NT2/D1 (cell line): ENCODE data around the gene NEGR1.

Source experiments
- DNase-seq: peaks from one replicate; pipeline ENCODE4 v3.0.0-alpha.2; 2011; ENCODE audit warnings: low read depth, low spot score
- H3K27me3 ChIP-seq: 2 replicates; pipeline ENCODE4 v1.6.0; 2011; ENCODE audit warnings: mild to moderate bottlenecking; ENCODE audit not compliant: insufficient read length, insufficient read depth
- H3K36me3 ChIP-seq: 2 replicates; pipeline ENCODE4 v1.6.1; 2011; ENCODE audit warnings: mild to moderate bottlenecking, low read length, mixed read lengths; ENCODE audit not compliant: insufficient read depth, insufficient read length
- H3K4me1 ChIP-seq: 2 replicates; pipeline ENCODE4 v1.5.1; 2011; ENCODE audit not compliant: insufficient read depth, insufficient read length
- H3K4me3 ChIP-seq: 2 replicates; pipeline ENCODE4 v1.5.1; 2011; ENCODE audit warnings: low read depth; ENCODE audit not compliant: insufficient read length
- H3K9ac ChIP-seq: 2 replicates; pipeline ENCODE4 v1.6.0; 2011; ENCODE audit warnings: low read depth; ENCODE audit not compliant: insufficient read length
- H3K9me3 ChIP-seq: 2 replicates; pipeline ENCODE4 v1.5.1; 2011; ENCODE audit warnings: mild to moderate bottlenecking, low read length; ENCODE audit not compliant: insufficient read depth
- SUZ12 ChIP-seq: IDR thresholded peaks from 2 replicates; pipeline ENCODE4 v1.6.1; 2011; ENCODE audit not compliant: insufficient read length, insufficient read depth; ENCODE audit errors: extremely low read depth
- YY1 ChIP-seq: IDR thresholded peaks from 2 replicates; pipeline ENCODE4 v1.6.1; 2011; ENCODE audit not compliant: insufficient read length, insufficient read depth
- ZNF274 ChIP-seq: IDR thresholded peaks from 2 replicates; pipeline ENCODE4 v1.6.1; 2011; ENCODE audit warnings: mild to moderate bottlenecking, low read depth, low read length

Gene NEGR1

GRCh38 chr1:71979882-71980281, 302.5 kb downstream of the NEGR1 start:
- Histone ChIP-seq H3K36me3 (no peaks in the 10 kb centered on the region), H3K4me1 (no peaks in the 10 kb centered on the region), H3K27me3 (no peaks in the 10 kb centered on the region), H3K4me3 (no peak overlapping the region), H3K9ac (no peak overlapping the region), H3K9me3 (no peaks in the 10 kb centered on the region)
- no peak for DNase-seq
- TF ChIP-seq ZNF274, result no peak
- TF ChIP-seq SUZ12, result no peak
- TF ChIP-seq YY1, result no peak

DNA sequence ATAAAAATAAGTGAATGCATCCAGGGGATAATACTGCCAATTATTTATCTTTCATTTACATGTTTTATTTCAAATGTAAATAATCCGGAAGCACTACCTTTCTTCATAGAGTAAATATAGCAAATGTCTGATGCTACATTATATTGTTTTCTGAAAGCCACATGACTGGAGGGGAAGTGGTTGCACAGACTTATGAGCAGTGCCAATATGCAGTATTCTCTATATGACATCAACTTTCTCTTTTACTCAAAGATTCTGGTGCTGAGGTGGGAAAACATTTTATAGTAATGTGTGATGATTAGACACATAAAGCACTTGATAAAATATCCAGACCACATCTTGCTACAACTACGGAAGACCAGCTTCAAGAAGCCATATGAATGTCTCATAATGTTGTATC, 314.7 kb downstream of the NEGR1 start:
- TF ChIP-seq YY1, result no peak
- no peak for TF ChIP-seq ZNF274
- TF ChIP-seq SUZ12, result no peak
- Histone ChIP-seq H3K4me3 (no peak overlapping the region), H3K27me3 (no peaks in the 10 kb centered on the region), H3K4me1 (no peaks in the 10 kb centered on the region), H3K36me3 (no peaks in the 10 kb centered on the region), H3K9me3 (no peaks in the 10 kb centered on the region), H3K9ac (no peak overlapping the region)
- no peak for DNase-seq

- Histone ChIP-seq H3K4me3 (no peak overlapping the region), H3K4me1 (no peaks in the 10 kb centered on the region), H3K9ac (no peak overlapping the region), H3K36me3 (no peaks in the 10 kb centered on the region), H3K9me3 (no peaks in the 10 kb centered on the region), H3K27me3 (no peaks in the 10 kb centered on the region)
- peak; percentile 40 for DNase-seq
- TF ChIP-seq YY1 (no peak), SUZ12 (no peak)
Observed at GRCh38 chr1:71964188-71964587, 318.2 kb downstream of the NEGR1 start.

- Histone ChIP-seq H3K36me3 (no peaks in the 10 kb centered on the region), H3K4me1 (no peaks in the 10 kb centered on the region), H3K4me3 (no peak overlapping the region), H3K9ac (no peak overlapping the region), H3K9me3 (no peaks in the 10 kb centered on the region; the same call in 1 of the 2 replicates), H3K27me3 (no peaks in the 10 kb centered on the region)
- TF ChIP-seq SUZ12 (no peak), ZNF274 (no peak), YY1 (no peak)
- no peak for DNase-seq
Observed at GRCh38 chr1:71956613-71957285, 325.6 kb downstream of the NEGR1 start.

DNA sequence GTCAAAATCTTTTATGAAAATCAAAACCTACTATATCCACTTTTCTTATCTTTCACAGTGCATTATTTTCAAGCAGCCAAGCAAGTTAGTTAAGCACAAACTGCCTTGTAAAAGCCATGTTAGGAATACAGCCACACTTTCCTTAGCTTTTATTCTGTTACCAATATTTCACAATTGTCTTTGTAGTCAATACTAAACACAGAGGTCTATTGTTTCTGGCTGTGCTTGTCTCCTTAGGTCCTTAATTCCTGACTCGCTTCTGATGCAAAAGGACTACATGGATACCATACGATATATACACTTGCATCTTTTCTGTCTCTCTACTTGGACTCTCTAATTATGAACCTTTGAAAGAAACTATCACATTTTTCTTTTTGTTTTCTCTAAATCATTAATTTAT, 331.8 kb downstream of the NEGR1 start:
- no peak for DNase-seq
- Histone ChIP-seq H3K27me3 (no peaks in the 10 kb centered on the region), H3K36me3 (no peaks in the 10 kb centered on the region), H3K9ac (no peak overlapping the region), H3K4me1 (no peaks in the 10 kb centered on the region), H3K9me3 (no peaks in the 10 kb centered on the region; the same call in 1 of the 2 replicates), H3K4me3 (no peak overlapping the region)
- no peak for TF ChIP-seq SUZ12
- no peak for TF ChIP-seq ZNF274
- TF ChIP-seq YY1, result no peak

- Histone ChIP-seq H3K9ac (no peak overlapping the region), H3K4me1 (no peaks in the 10 kb centered on the region), H3K4me3 (no peak overlapping the region), H3K36me3 (no peaks in the 10 kb centered on the region), H3K9me3 (no peaks in the 10 kb centered on the region; the same call in 1 of the 2 replicates), H3K27me3 (no peaks in the 10 kb centered on the region)
- TF ChIP-seq SUZ12 (no peak), ZNF274 (no peak)
- DNase-seq, result no peak
Observed at GRCh38 chr1:71949681-71950080, 332.7 kb downstream of the NEGR1 start.

GRCh38 chr1:71948561-71948960, 333.8 kb downstream of the NEGR1 start:
- DNase-seq, result no peak
- Histone ChIP-seq H3K9ac (no peak overlapping the region), H3K9me3 (no peaks in the 10 kb centered on the region), H3K27me3 (no peaks in the 10 kb centered on the region), H3K36me3 (no peaks in the 10 kb centered on the region), H3K4me1 (no peaks in the 10 kb centered on the region), H3K4me3 (no peak overlapping the region)
- TF ChIP-seq YY1, result no peak
